GM19099 (cell line): ENCODE results near the gene PDPK1.
A peak's percentile ranks its signal among the peaks of the same experiment; 100 is the strongest.

ENCODE experiments used
- POLR2A ChIP-seq: IDR thresholded peaks from 3 replicates; pipeline ENCODE4 v1.6.1; 2011; ENCODE audit warnings: low read depth; ENCODE audit not compliant: insufficient read length; ENCODE audit errors: extremely low read depth

The PDPK1 gene

GRCh38 chr16:2537451-2538379 is at the start of gene PDPK1:
PDPK1 (plus strand) TSS chr16:2538021; CDS start chr16:2538113, 92 bp downstream.
- TF ChIP-seq POLR2A, result peak; percentile 68

GRCh38 chr16:2489581-2489980 is 48.2 kb upstream of the PDPK1 start:
- TF ChIP-seq POLR2A, result no peak

GRCh38 chr16:2490190-2491105 is 47.4 kb upstream of the PDPK1 start:
- no peak for TF ChIP-seq POLR2A

- no peak for TF ChIP-seq POLR2A
Measured at GRCh38 chr16:2492292-2492691, 45.5 kb upstream of the PDPK1 start.

- no peak for TF ChIP-seq POLR2A
Measured at GRCh38 chr16:2493605-2494004, 44.2 kb upstream of the PDPK1 start.

GRCh38 chr16:2494616-2495015 is 43.2 kb upstream of the PDPK1 start:
- TF ChIP-seq POLR2A, result no peak

GRCh38 chr16:2495041-2495440 is 42.8 kb upstream of the PDPK1 start:
- TF ChIP-seq POLR2A, result no peak

- no peak for TF ChIP-seq POLR2A
Measured at GRCh38 chr16:2496223-2497115, 41.4 kb upstream of the PDPK1 start.

- no peak for TF ChIP-seq POLR2A
Measured at GRCh38 chr16:2497116-2497630, 40.6 kb upstream of the PDPK1 start.

- no peak for TF ChIP-seq POLR2A
Measured at GRCh38 chr16:2497695-2498484, 39.9 kb upstream of the PDPK1 start.

GRCh38 chr16:2498531-2499253 is 39.1 kb upstream of the PDPK1 start:
- TF ChIP-seq POLR2A, result no peak

- no peak for TF ChIP-seq POLR2A
Measured at GRCh38 chr16:2499454-2499853, 38.4 kb upstream of the PDPK1 start.

- TF ChIP-seq POLR2A, result no peak
Measured at GRCh38 chr16:2499890-2500429, 37.9 kb upstream of the PDPK1 start.
